Neural cell (in vitro differentiated cells): ENCODE measurements around the gene ZNF71.

Experiments used
- CTCF ChIP-seq: fragments of 450-650 bp; IDR thresholded peaks from 2 replicates; pipeline ENCODE4 v1.5.1; 2014; ENCODE audit warnings: antibody characterized with exemption, mild to moderate bottlenecking, moderate library complexity; ENCODE audit not compliant: poor library complexity, severe bottlenecking
- EZH2 ChIP-seq: fragments of 200-600, 300-800 bp; shearing (Covaris generic), sonication (generic); IDR thresholded peaks from 2 replicates; pipeline ENCODE4 v1.6.1; 2014; ENCODE audit warnings: antibody characterized with exemption, low read length, borderline replicate concordance, mild to moderate bottlenecking; ENCODE audit not compliant: insufficient read depth, poor library complexity, severe bottlenecking
- MXI1 ChIP-seq: fragments of 450-650 bp; conservative IDR thresholded peaks from 2 replicates; pipeline ENCODE4 v1.6.1; 2014; ENCODE audit warnings: antibody characterized with exemption, mild to moderate bottlenecking; ENCODE audit not compliant: poor library complexity, severe bottlenecking
- SMC3 ChIP-seq: fragments of 450-650 bp; conservative IDR thresholded peaks from 2 replicates; pipeline ENCODE4 v1.6.1; 2014; ENCODE audit warnings: antibody characterized with exemption, mild to moderate bottlenecking, moderate library complexity; ENCODE audit not compliant: poor library complexity
- TAF1 ChIP-seq: IDR thresholded peaks from 2 replicates; pipeline ENCODE4 v1.6.1; 2012; ENCODE audit warnings: low read depth
- TF ChIP-seq, protein P1 (sequence below): IDR thresholded peaks from 2 replicates; pipeline ENCODE4 v1.6.1; 2012; ENCODE audit warnings: borderline replicate concordance

- no peak for TF ChIP-seq EZH2
- TF ChIP-seq TAF1: no peak
- TF ChIP-seq, protein P1, sequence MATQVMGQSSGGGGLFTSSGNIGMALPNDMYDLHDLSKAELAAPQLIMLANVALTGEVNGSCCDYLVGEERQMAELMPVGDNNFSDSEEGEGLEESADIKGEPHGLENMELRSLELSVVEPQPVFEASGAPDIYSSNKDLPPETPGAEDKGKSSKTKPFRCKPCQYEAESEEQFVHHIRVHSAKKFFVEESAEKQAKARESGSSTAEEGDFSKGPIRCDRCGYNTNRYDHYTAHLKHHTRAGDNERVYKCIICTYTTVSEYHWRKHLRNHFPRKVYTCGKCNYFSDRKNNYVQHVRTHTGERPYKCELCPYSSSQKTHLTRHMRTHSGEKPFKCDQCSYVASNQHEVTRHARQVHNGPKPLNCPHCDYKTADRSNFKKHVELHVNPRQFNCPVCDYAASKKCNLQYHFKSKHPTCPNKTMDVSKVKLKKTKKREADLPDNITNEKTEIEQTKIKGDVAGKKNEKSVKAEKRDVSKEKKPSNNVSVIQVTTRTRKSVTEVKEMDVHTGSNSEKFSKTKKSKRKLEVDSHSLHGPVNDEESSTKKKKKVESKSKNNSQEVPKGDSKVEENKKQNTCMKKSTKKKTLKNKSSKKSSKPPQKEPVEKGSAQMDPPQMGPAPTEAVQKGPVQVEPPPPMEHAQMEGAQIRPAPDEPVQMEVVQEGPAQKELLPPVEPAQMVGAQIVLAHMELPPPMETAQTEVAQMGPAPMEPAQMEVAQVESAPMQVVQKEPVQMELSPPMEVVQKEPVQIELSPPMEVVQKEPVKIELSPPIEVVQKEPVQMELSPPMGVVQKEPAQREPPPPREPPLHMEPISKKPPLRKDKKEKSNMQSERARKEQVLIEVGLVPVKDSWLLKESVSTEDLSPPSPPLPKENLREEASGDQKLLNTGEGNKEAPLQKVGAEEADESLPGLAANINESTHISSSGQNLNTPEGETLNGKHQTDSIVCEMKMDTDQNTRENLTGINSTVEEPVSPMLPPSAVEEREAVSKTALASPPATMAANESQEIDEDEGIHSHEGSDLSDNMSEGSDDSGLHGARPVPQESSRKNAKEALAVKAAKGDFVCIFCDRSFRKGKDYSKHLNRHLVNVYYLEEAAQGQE: no peak
- no peak for TF ChIP-seq MXI1
- TF ChIP-seq CTCF: no peak
- no peak for TF ChIP-seq SMC3
Measured at GRCh38 chr19:56668676-56669075, 73.6 kb downstream of the ZNF71 start.
